GM12878 (cell line): ENCODE data around the gene ASPHD1. TPM values are rescaled to one million over a fixed set of nuclear protein-coding genes. Genes with fewer than 3 reads are reported as not detected.

Source experiments
- ASH2L ChIP-seq: fragments of 300-600, 200-600 bp; sonication (generic); IDR thresholded peaks from 2 replicates; pipeline ENCODE4 v1.6.1; 2017; ENCODE audit warnings: low read depth, mild to moderate bottlenecking, borderline replicate concordance
- CBX3 ChIP-seq: fragments of 200-600 bp; sonication (generic); IDR thresholded peaks from 2 replicates; pipeline ENCODE4 v1.6.1; 2016; ENCODE audit warnings: low read depth, borderline replicate concordance
- CEBPZ ChIP-seq: fragments of 150-350 bp; IDR thresholded peaks from 2 replicates; pipeline ENCODE4 v1.6.1; 2016; ENCODE audit warnings: low read depth, low read length
- EGR1 ChIP-seq, 2 experiments: IDR thresholded peaks; 1 replicate in 1 of 2; 2 replicates in 1 of 2; pipeline ENCODE4 v1.6.1; 2011 to 2012; ENCODE audit warnings: low read depth in 2 of 2, low read length in 2 of 2, borderline replicate concordance in 1 of 2, mild to moderate bottlenecking in 1 of 2, moderate library complexity in 1 of 2
- FOS ChIP-seq: IDR thresholded peaks from 3 replicates; pipeline ENCODE4 v1.6.1; 2011; ENCODE audit warnings: borderline replicate concordance; ENCODE audit not compliant: insufficient read length; ENCODE audit errors: extremely low read depth
- HDGF ChIP-seq: fragments of 450-650 bp; IDR thresholded peaks from 2 replicates; pipeline ENCODE4 v1.6.1; 2016; ENCODE audit warnings: antibody characterized with exemption
- IKZF2 ChIP-seq, 2 experiments: fragments of 450-650 bp; IDR thresholded peaks; 2 replicates each; pipeline ENCODE4 v1.6.1; 2017; ENCODE audit warnings: mild to moderate bottlenecking in 2 of 2, moderate library complexity in 2 of 2
- LARP7 ChIP-seq: fragments of 450-650 bp; IDR thresholded peaks from 2 replicates; pipeline ENCODE4 v1.6.1; 2017; ENCODE audit warnings: mild to moderate bottlenecking
- MEF2B ChIP-seq: fragments of 450-650 bp; IDR thresholded peaks from 2 replicates; pipeline ENCODE4 v1.6.1; 2018; ENCODE audit warnings: mild to moderate bottlenecking, moderate library complexity; ENCODE audit not compliant: partially characterized antibody, poor library complexity, severe bottlenecking
- MTA2 ChIP-seq: fragments of 450-650 bp; IDR thresholded peaks from 2 replicates; pipeline ENCODE4 v1.6.1; 2016; ENCODE audit warnings: low read depth, mild to moderate bottlenecking, moderate library complexity
- MXI1 ChIP-seq: fragments of 150-350 bp; IDR thresholded peaks from 2 replicates; pipeline ENCODE4 v1.6.1; 2011; ENCODE audit warnings: low read depth, mild to moderate bottlenecking, inconsistent platforms, low read length, improper control_type of control experiment
- NFYA ChIP-seq: IDR thresholded peaks from 2 replicates; pipeline ENCODE4 v1.6.1; 2011; ENCODE audit warnings: low read depth, mild to moderate bottlenecking, low read length, improper control_type of control experiment, borderline replicate concordance
- RAD21 ChIP-seq: IDR thresholded peaks from 2 replicates; pipeline ENCODE4 v1.6.1; 2011; ENCODE audit warnings: mild to moderate bottlenecking, low read depth, low read length, moderate library complexity; ENCODE audit not compliant: insufficient read depth
- SMC3 ChIP-seq: IDR thresholded peaks from 2 replicates; pipeline ENCODE4 v1.6.1; 2011; ENCODE audit warnings: low read length, improper control_type of control experiment, borderline replicate concordance
- SPI1 ChIP-seq: IDR thresholded peaks from 2 replicates; pipeline ENCODE4 v1.6.1; 2011; ENCODE audit warnings: low read depth, mild to moderate bottlenecking, low read length, moderate library complexity, borderline replicate concordance; ENCODE audit not compliant: insufficient read depth
- SUPT20H ChIP-seq: IDR thresholded peaks from 2 replicates; pipeline ENCODE4 v1.6.1; 2011; ENCODE audit warnings: low read depth, mild to moderate bottlenecking, low read length, moderate library complexity, borderline replicate concordance; ENCODE audit not compliant: control insufficient read depth
- YY1 ChIP-seq: IDR thresholded peaks from 2 replicates; pipeline ENCODE4 v1.6.1; 2011; ENCODE audit warnings: low read depth, mild to moderate bottlenecking, low read length
- ZNF384 ChIP-seq: IDR thresholded peaks from 2 replicates; pipeline ENCODE4 v1.6.1; 2012; ENCODE audit warnings: low read depth, mild to moderate bottlenecking, low read length, improper control_type of control experiment, borderline replicate concordance
- polyA plus RNA-seq, 11 experiments: library from polyadenylated mRNA; depleted of rRNA in 4 of 11; unstranded in 6 of 11; stranded (reverse) in 5 of 11; fragments of >200 nt; fragmentation: Nextera tagmentation in 4 of 11; fragmentation: Illumina TruSeq in 1 of 11; extraction: Ambion mirVana in 4 of 11; extraction: Trizol in 1 of 11; gene quantifications; 1 replicate in 1 of 11; 2 replicates in 10 of 11; pipeline versions ENCODE4 v1.2.1 to v1.2.3, GENCODE V29; 2011 to 2016; ENCODE audit warnings: inconsistent platforms in 2 of 11, missing spikeins in 2 of 11, low read depth in 1 of 11
- total RNA-seq, 4 experiments: library from RNA; depleted of rRNA in 3 of 4; stranded (reverse); fragments of >200 nt in 3 of 4; fragmentation: Illumina TruSeq in 1 of 4; extraction: Trizol in 1 of 4; gene quantifications; 2 replicates each; pipeline versions ENCODE4 v1.2.1 to v1.2.3, GENCODE V29; 2013 to 2021
- TF ChIP-seq, protein P1 (sequence below): IDR thresholded peaks from 2 replicates; pipeline ENCODE4 v1.6.1; 2012; ENCODE audit warnings: low read length, inconsistent platforms
- TF ChIP-seq, protein P2 (sequence below): IDR thresholded peaks from 2 replicates; pipeline ENCODE4 v1.6.1; 2011; ENCODE audit warnings: low read depth, low read length, improper control_type of control experiment, borderline replicate concordance
- TF ChIP-seq, protein P3 (sequence below): fragments of 150-350 bp; IDR thresholded peaks from 2 replicates; pipeline ENCODE4 v1.6.1; 2014; ENCODE audit warnings: mild to moderate bottlenecking, low read depth, low read length

ASPHD1 gene
- total and polyA plus RNA-seq, 10 of the 15 experiments (the other 5 are each of a cell fraction or from before 2014, with no cell fraction given): not detected

- TF ChIP-seq NFYA (no peak), MXI1 (no peak; the same call in 1 of the 2 replicates), LARP7 (peak; percentile 79), CEBPZ (no peak), RAD21 (no peak), IKZF2 (IDR thresholded peaks at IDR 0.05) (no peak; a peak in 1 of 4 replicates), CBX3 (no peak), ZNF384 (no peak), YY1 (peak; percentile 30; the same call in 1 of the 2 replicates), SPI1 (no peak), ASH2L (no peak), SUPT20H (no peak), FOS (no peak), HDGF (no peak), EGR1 (IDR thresholded peaks at IDR 0.05; ENCODE audit: borderline replicate concordance in 1 of 2, low read depth in 2 of 2, low read length in 2 of 2) (peak in 1 of 2 experiments; percentile 90; a peak in 2 of 3 replicates), SMC3 (no peak), MTA2 (0 out of 2 replicates have a peak, but pooled peaks have one; percentile 21), MEF2B (peak; percentile 43)
- TF ChIP-seq, protein P1, sequence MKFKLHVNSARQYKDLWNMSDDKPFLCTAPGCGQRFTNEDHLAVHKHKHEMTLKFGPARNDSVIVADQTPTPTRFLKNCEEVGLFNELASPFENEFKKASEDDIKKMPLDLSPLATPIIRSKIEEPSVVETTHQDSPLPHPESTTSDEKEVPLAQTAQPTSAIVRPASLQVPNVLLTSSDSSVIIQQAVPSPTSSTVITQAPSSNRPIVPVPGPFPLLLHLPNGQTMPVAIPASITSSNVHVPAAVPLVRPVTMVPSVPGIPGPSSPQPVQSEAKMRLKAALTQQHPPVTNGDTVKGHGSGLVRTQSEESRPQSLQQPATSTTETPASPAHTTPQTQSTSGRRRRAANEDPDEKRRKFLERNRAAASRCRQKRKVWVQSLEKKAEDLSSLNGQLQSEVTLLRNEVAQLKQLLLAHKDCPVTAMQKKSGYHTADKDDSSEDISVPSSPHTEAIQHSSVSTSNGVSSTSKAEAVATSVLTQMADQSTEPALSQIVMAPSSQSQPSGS: no peak
- TF ChIP-seq, protein P2, sequence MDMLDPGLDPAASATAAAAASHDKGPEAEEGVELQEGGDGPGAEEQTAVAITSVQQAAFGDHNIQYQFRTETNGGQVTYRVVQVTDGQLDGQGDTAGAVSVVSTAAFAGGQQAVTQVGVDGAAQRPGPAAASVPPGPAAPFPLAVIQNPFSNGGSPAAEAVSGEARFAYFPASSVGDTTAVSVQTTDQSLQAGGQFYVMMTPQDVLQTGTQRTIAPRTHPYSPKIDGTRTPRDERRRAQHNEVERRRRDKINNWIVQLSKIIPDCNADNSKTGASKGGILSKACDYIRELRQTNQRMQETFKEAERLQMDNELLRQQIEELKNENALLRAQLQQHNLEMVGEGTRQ: no peak
- TF ChIP-seq, protein P3, sequence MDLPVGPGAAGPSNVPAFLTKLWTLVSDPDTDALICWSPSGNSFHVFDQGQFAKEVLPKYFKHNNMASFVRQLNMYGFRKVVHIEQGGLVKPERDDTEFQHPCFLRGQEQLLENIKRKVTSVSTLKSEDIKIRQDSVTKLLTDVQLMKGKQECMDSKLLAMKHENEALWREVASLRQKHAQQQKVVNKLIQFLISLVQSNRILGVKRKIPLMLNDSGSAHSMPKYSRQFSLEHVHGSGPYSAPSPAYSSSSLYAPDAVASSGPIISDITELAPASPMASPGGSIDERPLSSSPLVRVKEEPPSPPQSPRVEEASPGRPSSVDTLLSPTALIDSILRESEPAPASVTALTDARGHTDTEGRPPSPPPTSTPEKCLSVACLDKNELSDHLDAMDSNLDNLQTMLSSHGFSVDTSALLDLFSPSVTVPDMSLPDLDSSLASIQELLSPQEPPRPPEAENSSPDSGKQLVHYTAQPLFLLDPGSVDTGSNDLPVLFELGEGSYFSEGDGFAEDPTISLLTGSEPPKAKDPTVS: no peak
These were observed 25.8 kb downstream of the ASPHD1 start, which contains the start of gene KCTD13 (continued) for GRCh38 chr16:29925781-29926710.
